Measurements from ENCODE around the gene NLGN1. TPM values are rescaled to one million over a fixed set of nuclear protein-coding genes. Genes with fewer than 3 reads are reported as not detected.

The NLGN1 gene
- total and polyA plus RNA-seq, 12 donors, result 0.13 to 3.7 (median 0.84) TPM

DNA sequence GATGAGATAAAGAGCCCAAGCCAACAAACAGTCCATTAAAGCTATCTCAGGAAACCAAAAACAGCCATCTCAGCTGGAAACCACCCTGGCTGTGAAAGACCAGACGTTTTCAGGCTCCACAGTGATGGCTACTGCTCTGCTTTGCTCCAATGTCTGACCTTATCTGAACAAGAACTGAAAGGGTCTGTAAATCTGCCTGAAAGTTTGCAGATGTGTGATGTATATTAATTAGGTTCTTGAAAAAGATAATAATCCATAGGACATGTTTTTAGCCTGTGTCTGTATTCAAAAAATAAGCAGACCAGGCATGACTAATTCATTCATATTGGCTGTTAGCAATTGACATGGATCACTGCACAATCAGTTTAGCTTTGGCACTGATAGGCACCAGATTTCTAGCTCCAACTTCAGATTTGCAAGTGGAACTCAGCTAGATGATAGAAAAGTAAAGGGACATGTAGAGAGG lies 850.2 kb downstream of the NLGN1 start:
- no peak for TF ChIP-seq POLR2A (IDR thresholded peaks at IDR 0.05)
- TF ChIP-seq, protein P1, sequence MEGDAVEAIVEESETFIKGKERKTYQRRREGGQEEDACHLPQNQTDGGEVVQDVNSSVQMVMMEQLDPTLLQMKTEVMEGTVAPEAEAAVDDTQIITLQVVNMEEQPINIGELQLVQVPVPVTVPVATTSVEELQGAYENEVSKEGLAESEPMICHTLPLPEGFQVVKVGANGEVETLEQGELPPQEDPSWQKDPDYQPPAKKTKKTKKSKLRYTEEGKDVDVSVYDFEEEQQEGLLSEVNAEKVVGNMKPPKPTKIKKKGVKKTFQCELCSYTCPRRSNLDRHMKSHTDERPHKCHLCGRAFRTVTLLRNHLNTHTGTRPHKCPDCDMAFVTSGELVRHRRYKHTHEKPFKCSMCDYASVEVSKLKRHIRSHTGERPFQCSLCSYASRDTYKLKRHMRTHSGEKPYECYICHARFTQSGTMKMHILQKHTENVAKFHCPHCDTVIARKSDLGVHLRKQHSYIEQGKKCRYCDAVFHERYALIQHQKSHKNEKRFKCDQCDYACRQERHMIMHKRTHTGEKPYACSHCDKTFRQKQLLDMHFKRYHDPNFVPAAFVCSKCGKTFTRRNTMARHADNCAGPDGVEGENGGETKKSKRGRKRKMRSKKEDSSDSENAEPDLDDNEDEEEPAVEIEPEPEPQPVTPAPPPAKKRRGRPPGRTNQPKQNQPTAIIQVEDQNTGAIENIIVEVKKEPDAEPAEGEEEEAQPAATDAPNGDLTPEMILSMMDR (IDR thresholded peaks at IDR 0.05), result no peak
- no peak for DNase-seq
- 11 to 32% (median 20%) methylated on average over 1 of the region's 1 CpG; no CpG with 5 or more reads in 1 of the 4 donors for WGBS, 4 donors
- Histone ChIP-seq H3K9me3 (replicated peaks in 1 of 3) (no peaks in the 10 kb centered on the region), H3K4me1 (replicated peaks in 1 of 2) (no peaks in the 10 kb centered on the region), H3K36me3 (replicated peaks in 1 of 2) (no peaks in the 10 kb centered on the region), H3K27me3 (no peaks in the 10 kb centered on the region), H3K4me3 (no peak overlapping the region), H3K27ac (no peak overlapping the region)
- intact Hi-C loops (cut with DNase I), result no loop called here

- Histone ChIP-seq H3K36me3 (replicated peaks in 1 of 2) (no peaks in the 10 kb centered on the region), H3K27me3 (no peaks in the 10 kb centered on the region), H3K27ac (no peak overlapping the region), H3K4me3 (no peak overlapping the region), H3K4me1 (replicated peaks in 1 of 2) (no peaks in the 10 kb centered on the region), H3K9me3 (replicated peaks in 1 of 3) (peaks cover 0 to 5% (median 0%) of the 10 kb centered on the region in 3 donors)
- intact Hi-C loops (cut with DNase I), result no loop called here
- TF ChIP-seq, protein P1 (IDR thresholded peaks at IDR 0.05), result no peak
- no peak for TF ChIP-seq POLR2A (IDR thresholded peaks at IDR 0.05)
- 42 to 50% (median 48%) methylated on average over 1 of the region's 1 CpG for WGBS, 4 donors
- no peak for DNase-seq
Observed at GRCh38 chr3:174251681-174252080, 854.1 kb downstream of the NLGN1 start.

DNA sequence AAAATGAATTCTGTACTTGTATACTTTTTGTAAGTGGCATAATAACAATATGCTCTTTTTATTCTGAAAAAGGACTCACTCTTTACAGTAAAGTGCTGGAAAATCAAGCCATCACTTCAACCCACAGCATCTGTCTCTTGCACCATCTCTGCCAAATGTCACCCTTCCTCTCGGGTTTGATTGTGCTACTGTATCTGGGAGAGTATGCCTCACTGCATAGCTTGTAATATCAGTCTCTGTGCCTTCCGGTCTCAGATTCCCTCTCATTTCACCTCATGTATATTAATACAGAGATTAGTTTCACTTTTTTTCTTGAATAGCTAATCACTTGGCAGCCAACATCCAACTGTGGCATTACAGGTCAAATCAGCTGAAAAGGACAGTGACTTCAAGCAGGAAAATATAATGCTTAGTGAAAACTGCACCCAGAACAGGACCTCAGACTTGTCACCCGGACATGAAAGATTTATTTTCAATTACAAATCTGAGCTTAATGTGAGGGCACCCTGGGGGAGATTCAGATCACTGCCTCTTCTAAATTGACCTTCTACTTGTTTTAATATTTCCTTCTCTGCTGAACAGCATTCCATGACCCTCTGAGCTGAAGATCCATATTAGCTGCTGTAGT lies 855.8 kb downstream of the NLGN1 start:
- H3K36me3 ChIP-seq (replicated peaks in 1 of 2), result no peaks in the 10 kb centered on the region
- TF ChIP-seq, protein P1 (IDR thresholded peaks at IDR 0.05), result no peak
- no peak for TF ChIP-seq POLR2A (IDR thresholded peaks at IDR 0.05)
- no peak overlapping the region for H3K4me3 ChIP-seq
- peaks cover 0 to 5% (median 0%) of the 10 kb centered on the region in 3 donors for H3K9me3 ChIP-seq (replicated peaks in 1 of 3)
- no peak for DNase-seq
- no peaks in the 10 kb centered on the region for H3K4me1 ChIP-seq (replicated peaks in 1 of 2)
- H3K27me3 ChIP-seq, result no peaks in the 10 kb centered on the region
- WGBS, 4 donors, result 57 to 74% (median 60%) methylated on average over 3 of the region's 3 CpGs
- intact Hi-C loops (cut with DNase I), result no loop called here
- no peak overlapping the region for H3K27ac ChIP-seq

- intact Hi-C loops (cut with DNase I), result no loop called here
- no peak overlapping the region for H3K27ac ChIP-seq
- WGBS, 4 donors, result 87 to 92% (median 90%) methylated on average over 4 of the region's 4 CpGs
- TF ChIP-seq, protein P1 (IDR thresholded peaks at IDR 0.05), result no peak
- TF ChIP-seq POLR2A (IDR thresholded peaks at IDR 0.05), result no peak
- H3K4me3 ChIP-seq, result no peak overlapping the region
- no peaks in the 10 kb centered on the region for H3K4me1 ChIP-seq (replicated peaks in 1 of 2)
- H3K36me3 ChIP-seq (replicated peaks in 1 of 2), result no peaks in the 10 kb centered on the region
- no peak for DNase-seq
- no peaks in the 10 kb centered on the region for H3K27me3 ChIP-seq
- peaks cover 0 to 5% (median 0%) of the 10 kb centered on the region in 3 donors for H3K9me3 ChIP-seq (replicated peaks in 1 of 3)
Observed at GRCh38 chr3:174253940-174254339, 856.4 kb downstream of the NLGN1 start.
